HG03469 (cell line): ENCODE measurements around the gene TBX2.

ENCODE experiments used
- ATAC-seq: cut with Tn5 transposase; IDR thresholded peaks from one replicate; pipeline ENCODE4 v1.9.1; 2021; ENCODE audit warnings: mild to moderate bottlenecking, moderate library complexity, moderate number of reproducible peaks; ENCODE audit not compliant: unreplicated experiment

Gene TBX2

GRCh38 chr17:61400066-61400716, 548 bp downstream of the TBX2 start:
- no peak for ATAC-seq

- no peak for ATAC-seq
Measured at GRCh38 chr17:61400717-61401388, 1.2 kb downstream of the TBX2 start.

GRCh38 chr17:61401389-61402072, 1.9 kb downstream of the TBX2 start:
- ATAC-seq, result no peak

GRCh38 chr17:61402073-61402541, 2.5 kb downstream of the TBX2 start:
- no peak for ATAC-seq

- no peak for ATAC-seq
Measured at GRCh38 chr17:61402978-61403800, 3.5 kb downstream of the TBX2 start.

- ATAC-seq, result no peak
Measured at GRCh38 chr17:61403801-61404662, 4.4 kb downstream of the TBX2 start.

- ATAC-seq, result no peak
Measured at GRCh38 chr17:61404663-61404912, 4.9 kb downstream of the TBX2 start.

- ATAC-seq, result no peak
Measured at GRCh38 chr17:61404913-61405685, 5.5 kb downstream of the TBX2 start.

GRCh38 chr17:61405686-61406536, 6.3 kb downstream of the TBX2 start:
- ATAC-seq, result no peak

- ATAC-seq, result no peak
Measured at GRCh38 chr17:61406537-61406845, 6.8 kb downstream of the TBX2 start.

- no peak for ATAC-seq
Measured at GRCh38 chr17:61406971-61407911, 7.6 kb downstream of the TBX2 start.

GRCh38 chr17:61408151-61409041, 8.8 kb downstream of the TBX2 start:
- ATAC-seq, result no peak

GRCh38 chr17:61409301-61410112, 9.9 kb downstream of the TBX2 start:
- ATAC-seq, result no peak

GRCh38 chr17:61410141-61411010, 10.7 kb downstream of the TBX2 start:
- no peak for ATAC-seq

- no peak for ATAC-seq
Measured at GRCh38 chr17:61411011-61411260, 11.3 kb downstream of the TBX2 start.
